ENCODE results near the gene BPGM.

- TF ChIP-seq CTCF (IDR thresholded peaks at IDR 0.05) (peak in 1 of 2 donors; percentile 7), POLR2A (IDR thresholded peaks at IDR 0.05) (no peak), POLR2AphosphoS5 (IDR thresholded peaks at IDR 0.05) (no peak)
Measured at GRCh38 chr7:134701272-134701671, 54.6 kb downstream of the BPGM start.

Measured in suprapubic skin (tissue), 4 donors.